Keratinocyte (primary cell): ENCODE data around the gene GLG1. TPM values are rescaled to one million over a fixed set of nuclear protein-coding genes. Genes with fewer than 3 reads are reported as not detected.

ENCODE experiments used
- DNase-seq: peaks from one replicate; pipeline ENCODE4 v3.0.0-alpha.2; 2011; ENCODE audit warnings: low read depth, missing footprints, low spot score
- FAIRE-seq: peaks from 2 replicates; lab custom pipeline; 2011; peaks lifted over from hg19 to GRCh38; lab: Jason Lieb, UNC
- H2AFZ ChIP-seq: 2 replicates; pipeline ENCODE4 v1.6.0; 2012; ENCODE audit warnings: low read length, control low read depth, inconsistent platforms; ENCODE audit not compliant: control insufficient read depth
- H3K27ac ChIP-seq: 2 replicates; pipeline ENCODE4 v1.5.1; 2011; ENCODE audit warnings: low read length; ENCODE audit not compliant: control insufficient read depth, insufficient read depth
- H3K27me3 ChIP-seq: 3 replicates; pipeline ENCODE4 v1.6.0; 2011; ENCODE audit warnings: low read length; ENCODE audit not compliant: control insufficient read depth, insufficient read depth; ENCODE audit errors: extremely low read depth
- H3K36me3 ChIP-seq, 2 experiments: 2 replicates in 1 of 2; 3 replicates in 1 of 2; pipeline ENCODE4 v1.5.1; 2011; ENCODE audit warnings: low read length in 2 of 2, mild to moderate bottlenecking in 1 of 2; ENCODE audit not compliant: control insufficient read depth in 2 of 2, insufficient read depth in 2 of 2; ENCODE audit errors: extremely low read depth in 1 of 2
- H3K4me1 ChIP-seq: 3 replicates; pipeline ENCODE4 v1.5.1; 2011; ENCODE audit warnings: low read length; ENCODE audit not compliant: control insufficient read depth, insufficient read depth; ENCODE audit errors: extremely low read depth
- H3K4me2 ChIP-seq: 3 replicates; pipeline ENCODE4 v1.6.0; 2011; ENCODE audit warnings: low read depth, low read length; ENCODE audit not compliant: control insufficient read depth, insufficient read depth; ENCODE audit errors: extremely low read depth
- H3K4me3 ChIP-seq, 3 experiments: fragments of 200-600 bp in 1 of 3; sonication (generic) in 1 of 3; 2 replicates in 2 of 3; 3 replicates in 1 of 3; pipeline ENCODE4 v1.5.1; 2011 to 2016; ENCODE audit warnings: low read length in 3 of 3, mild to moderate bottlenecking in 3 of 3, control low read depth in 2 of 3, inconsistent platforms in 1 of 3, low read depth in 1 of 3, mixed read lengths in 1 of 3, mixed run types in 1 of 3, moderate library complexity in 1 of 3; ENCODE audit not compliant: control insufficient read depth in 2 of 3, insufficient read depth in 2 of 3; ENCODE audit errors: extremely low read depth in 1 of 3
- H3K79me2 ChIP-seq: 2 replicates; pipeline ENCODE4 v1.6.0; 2012; ENCODE audit warnings: low read length; ENCODE audit not compliant: control insufficient read depth, insufficient read depth
- H3K9ac ChIP-seq: 3 replicates; pipeline ENCODE4 v1.6.0; 2011; ENCODE audit warnings: low read length; ENCODE audit not compliant: control insufficient read depth, insufficient read depth; ENCODE audit errors: extremely low read depth
- H3K9me1 ChIP-seq: 3 replicates; pipeline ENCODE4 v1.6.0; 2011; ENCODE audit warnings: low read length; ENCODE audit not compliant: control insufficient read depth, insufficient read depth; ENCODE audit errors: extremely low read depth
- H3K9me3 ChIP-seq: 2 replicates; pipeline ENCODE4 v1.5.1; 2012; ENCODE audit warnings: low read depth, low read length; ENCODE audit not compliant: control insufficient read depth
- H4K20me1 ChIP-seq: 3 replicates; pipeline ENCODE4 v1.6.0; 2011; ENCODE audit warnings: low read length; ENCODE audit not compliant: control insufficient read depth, insufficient read depth; ENCODE audit errors: extremely low read depth
- EZH2 ChIP-seq: IDR thresholded peaks from one replicate; pipeline ENCODE4 v1.6.1; 2012; ENCODE audit warnings: inconsistent platforms, mild to moderate bottlenecking, low read length, moderate library complexity
- dilution Hi-C: fragments of 300-500 bp; cut with MboI; formaldehyde crosslinking; loops from one replicate; pipeline ENCODE4 v1.7.0; 2020; ENCODE audit warnings: low sequenced_read_pairs; ENCODE audit not compliant: extremely low pct_ligation_motif_present
- polyA plus RNA-seq, 5 experiments: library from polyadenylated mRNA; depleted of rRNA in 3 of 5; stranded (reverse) in 3 of 5; stranded (forward) in 1 of 5; unstranded in 1 of 5; fragments of >200 nt; gene quantifications; 1 replicate in 1 of 5; 2 replicates in 3 of 5; 3 replicates in 1 of 5; pipeline versions ENCODE4 v1.2.1 to v1.2.3, GENCODE V29; 2011 to 2012; ENCODE audit warnings: missing spikeins in 2 of 5, low read depth in 1 of 5, low replicate concordance in 1 of 5
- TF ChIP-seq, protein P1 (sequence below), 3 experiments: IDR thresholded peaks in 1 of 3; conservative IDR thresholded peaks in 1 of 3; optimal IDR thresholded peaks in 1 of 3; 2 replicates in 2 of 3; 3 replicates in 1 of 3; pipeline versions ENCODE3 to v1.5.1; 2011; ENCODE audit warnings: low read length in 3 of 3, mild to moderate bottlenecking in 3 of 3, moderate library complexity in 2 of 3, control low read depth in 1 of 3, inconsistent platforms in 1 of 3; ENCODE audit not compliant: insufficient read depth in 2 of 3; ENCODE audit errors: extremely low read depth in 1 of 3

GLG1 gene
- polyA plus RNA-seq, 1 donor (not counting 4 experiments of a cell fraction or from before 2014, with no cell fraction given) = 63.6 TPM

DNA sequence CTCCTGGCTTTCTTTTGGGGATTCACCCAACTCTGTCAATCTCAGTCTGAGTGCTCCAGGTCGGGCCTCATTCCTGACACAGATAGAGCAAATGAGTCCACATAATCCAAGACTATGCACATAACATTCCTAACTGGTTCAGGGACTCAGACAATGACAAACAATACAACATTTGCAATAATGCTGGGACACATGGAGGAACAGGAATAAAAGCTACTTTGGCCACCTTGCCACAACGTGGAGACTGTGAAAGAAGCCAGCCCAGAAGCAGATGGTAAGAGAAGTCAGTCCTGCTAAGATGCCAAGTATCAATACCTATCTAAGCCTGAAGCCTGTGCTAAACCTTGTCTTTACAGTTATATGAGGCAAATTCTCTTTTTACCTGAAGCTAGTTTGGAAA is 39.0 kb downstream of the GLG1 start:
- no peaks in the 10 kb centered on the region for H3K9me1 ChIP-seq
- dilution Hi-C loops = no loop called here

DNA sequence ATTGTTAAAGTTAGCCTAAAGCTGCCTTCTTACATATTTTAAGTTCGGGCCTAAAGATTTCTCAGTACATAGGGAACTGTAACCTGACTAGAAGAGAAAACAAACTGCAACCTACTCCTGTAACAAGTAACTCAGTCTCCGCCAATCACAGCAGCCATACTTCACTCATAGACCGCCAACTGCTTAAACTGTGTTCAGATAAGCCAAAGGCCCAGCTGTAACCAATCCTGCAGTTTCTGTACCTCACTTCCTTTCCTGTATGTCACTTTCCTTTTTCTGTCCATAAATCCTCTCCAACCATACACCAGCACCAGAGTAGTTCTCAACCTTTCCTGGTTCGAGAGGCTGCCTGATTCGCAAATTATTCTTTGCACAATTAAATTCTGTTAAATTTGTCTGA is 41.5 kb downstream of the GLG1 start:
- H3K9me3 ChIP-seq = no peaks in the 10 kb centered on the region
- dilution Hi-C loops = no loop called here
- H3K27me3 ChIP-seq = no peaks in the 10 kb centered on the region
- FAIRE-seq = no peak
- DNase-seq = no peak
- no peaks in the 10 kb centered on the region for H3K9me1 ChIP-seq
- no peak for TF ChIP-seq EZH2
- TF ChIP-seq, protein P1, sequence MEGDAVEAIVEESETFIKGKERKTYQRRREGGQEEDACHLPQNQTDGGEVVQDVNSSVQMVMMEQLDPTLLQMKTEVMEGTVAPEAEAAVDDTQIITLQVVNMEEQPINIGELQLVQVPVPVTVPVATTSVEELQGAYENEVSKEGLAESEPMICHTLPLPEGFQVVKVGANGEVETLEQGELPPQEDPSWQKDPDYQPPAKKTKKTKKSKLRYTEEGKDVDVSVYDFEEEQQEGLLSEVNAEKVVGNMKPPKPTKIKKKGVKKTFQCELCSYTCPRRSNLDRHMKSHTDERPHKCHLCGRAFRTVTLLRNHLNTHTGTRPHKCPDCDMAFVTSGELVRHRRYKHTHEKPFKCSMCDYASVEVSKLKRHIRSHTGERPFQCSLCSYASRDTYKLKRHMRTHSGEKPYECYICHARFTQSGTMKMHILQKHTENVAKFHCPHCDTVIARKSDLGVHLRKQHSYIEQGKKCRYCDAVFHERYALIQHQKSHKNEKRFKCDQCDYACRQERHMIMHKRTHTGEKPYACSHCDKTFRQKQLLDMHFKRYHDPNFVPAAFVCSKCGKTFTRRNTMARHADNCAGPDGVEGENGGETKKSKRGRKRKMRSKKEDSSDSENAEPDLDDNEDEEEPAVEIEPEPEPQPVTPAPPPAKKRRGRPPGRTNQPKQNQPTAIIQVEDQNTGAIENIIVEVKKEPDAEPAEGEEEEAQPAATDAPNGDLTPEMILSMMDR (optimal IDR thresholded peaks at IDR 0.05 in 1 of 3, IDR thresholded peaks at IDR 0.05 in 1 of 3, conservative IDR thresholded peaks at IDR 0.05 in 1 of 3; ENCODE audit: extremely low read depth in 1 of 3, insufficient read depth in 2 of 3, low read length in 3 of 3) = no peak
- no peak overlapping the region for H3K4me3 ChIP-seq
- no peaks in the 10 kb centered on the region for H3K36me3 ChIP-seq
- no peaks in the 10 kb centered on the region for H4K20me1 ChIP-seq
- no peak overlapping the region for H3K9ac ChIP-seq
- peaks cover 12% of the 10 kb centered on the region for H3K4me1 ChIP-seq
- H3K4me2 ChIP-seq = no peak overlapping the region
- H2AFZ ChIP-seq = no peak overlapping the region
- peaks cover 63% of the 10 kb centered on the region for H3K79me2 ChIP-seq
- H3K27ac ChIP-seq = no peak overlapping the region

More for the DNA sequence above, 39.0 kb downstream of the GLG1 start:
- no peak for DNase-seq
- Histone ChIP-seq H3K4me1 (peaks cover 12% of the 10 kb centered on the region), H3K9ac (no peak overlapping the region), H3K79me2 (peaks cover 66% of the 10 kb centered on the region), H3K9me3 (no peaks in the 10 kb centered on the region), H3K36me3 (no peaks in the 10 kb centered on the region), H3K4me2 (no peak overlapping the region), H4K20me1 (no peaks in the 10 kb centered on the region), H2AFZ (no peak overlapping the region), H3K27me3 (no peaks in the 10 kb centered on the region), H3K4me3 (no peak overlapping the region), H3K27ac (no peak overlapping the region)
- no peak for FAIRE-seq
- TF ChIP-seq EZH2 = no peak
- TF ChIP-seq, protein P1 (optimal IDR thresholded peaks at IDR 0.05 in 1 of 3, IDR thresholded peaks at IDR 0.05 in 1 of 3, conservative IDR thresholded peaks at IDR 0.05 in 1 of 3; ENCODE audit: extremely low read depth in 1 of 3, insufficient read depth in 2 of 3, low read length in 3 of 3) = no peak
